COR-L47 (cell line): Measurements from ENCODE around the gene LYRM9.
A peak's percentile ranks its signal among the peaks of the same experiment; 100 is the strongest.
"Not testable (repeated sequence)": the region's sequence is repeated elsewhere in the genome, so short reads cannot be mapped to it uniquely, and the experiment has no call there.

Experiments used
- DNase-seq: peaks from one replicate; lab custom pipeline; 2025; lab: John Stamatoyannopoulos, UW

The LYRM9 gene

DNA sequence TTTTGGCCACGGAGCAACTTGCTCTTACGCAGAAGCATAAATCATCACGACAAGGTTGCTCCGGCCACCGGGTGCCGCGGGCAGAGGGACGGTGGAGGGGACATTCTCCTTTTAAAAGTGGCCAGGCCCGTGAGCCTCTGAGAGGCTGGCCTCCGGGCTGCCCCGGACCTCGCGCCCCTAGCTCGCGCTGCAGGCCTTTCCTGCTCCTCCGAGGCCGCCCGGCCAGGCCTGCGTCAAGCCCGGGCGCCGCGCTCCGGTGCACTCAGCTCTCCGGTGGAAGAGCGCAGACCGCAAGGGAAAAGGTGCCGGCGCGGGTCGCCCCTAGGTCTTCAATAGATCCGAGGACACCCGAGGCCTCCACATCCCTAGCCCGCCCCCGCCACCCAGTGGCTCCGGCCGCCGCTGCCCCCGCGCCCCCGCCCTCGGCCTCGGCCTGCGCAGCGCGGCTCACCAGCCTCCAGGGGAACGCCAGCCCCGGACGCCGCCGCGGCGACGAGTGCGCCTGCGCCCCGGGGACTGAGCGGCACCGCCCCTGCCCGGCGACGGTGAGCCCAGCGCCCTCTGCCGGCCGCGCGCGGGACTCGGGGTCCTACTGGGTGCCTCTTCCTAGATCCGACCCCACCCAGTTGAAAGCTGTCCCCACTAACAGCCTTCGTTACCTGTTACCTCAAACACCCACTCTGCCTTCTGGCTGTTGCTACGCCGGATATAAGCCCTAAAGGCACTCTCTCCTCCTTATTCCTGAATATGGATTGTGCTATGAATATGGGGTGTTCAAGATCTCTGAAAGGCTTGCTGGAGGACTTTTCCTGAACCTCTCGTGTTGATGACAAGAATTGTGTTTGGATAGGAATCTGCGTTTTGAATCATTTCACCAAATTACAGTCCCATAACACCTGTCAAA, at the start of gene LYRM9:
Gene LYRM9, minus strand, starts transcription at position 500 of the 904 bp plus-strand sequence. CDS start 10,671 bp downstream, outside the sequence.
- DNase-seq, result peak; percentile 72

- DNase-seq, result no peak
Measured at GRCh38 chr17:27940503-27941428, 47.6 kb upstream of the LYRM9 start.

GRCh38 chr17:27939474-27940465, 46.6 kb upstream of the LYRM9 start:
- peak; percentile 32 for DNase-seq

DNA sequence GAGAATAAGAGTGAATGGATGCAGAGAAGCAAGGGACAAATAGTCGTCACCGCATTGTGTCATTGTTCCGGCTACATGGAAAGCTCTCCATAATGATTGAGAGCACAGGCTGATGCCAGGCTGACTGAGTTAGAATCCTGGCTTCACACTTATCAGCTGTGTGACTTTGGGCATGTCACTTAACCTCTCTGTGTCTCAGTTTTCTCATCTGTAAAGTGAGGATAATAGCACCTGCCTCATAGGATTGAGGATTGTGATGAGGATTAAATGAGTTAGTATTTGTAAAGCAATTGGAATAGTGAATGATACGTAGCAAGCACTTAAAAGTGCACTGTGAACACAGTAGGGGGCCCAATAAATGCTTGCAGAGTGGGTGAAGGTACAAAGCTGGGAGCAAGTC, 45.7 kb upstream of the LYRM9 start:
- DNase-seq, result no peak

- DNase-seq, result no peak
Measured at GRCh38 chr17:27938241-27938640, 45.1 kb upstream of the LYRM9 start.

GRCh38 chr17:27937025-27937546, 43.9 kb upstream of the LYRM9 start:
- no peak for DNase-seq

- DNase-seq, result no peak
Measured at GRCh38 chr17:27930000-27930399, 36.8 kb upstream of the LYRM9 start.

DNA sequence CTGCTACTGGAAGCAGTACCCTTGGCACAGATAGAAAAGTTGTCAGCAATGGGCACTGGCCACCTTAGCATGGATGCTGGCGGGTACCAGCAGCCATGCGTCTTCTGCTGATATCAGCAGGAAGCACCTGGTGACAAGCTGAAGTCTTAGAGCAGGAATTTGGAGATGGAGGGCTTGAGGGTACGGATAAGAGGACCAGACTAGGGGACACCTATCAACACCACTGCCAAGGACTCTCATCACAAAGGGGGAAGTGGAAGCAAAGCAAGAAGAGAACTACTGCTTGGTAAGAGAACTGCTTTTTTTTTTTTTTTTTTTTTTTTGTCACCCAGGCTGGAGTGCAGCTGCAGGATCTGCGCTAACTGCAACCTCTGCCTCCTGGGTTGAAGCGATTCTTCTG, 35.4 kb upstream of the LYRM9 start:
- DNase-seq, result no peak

DNA sequence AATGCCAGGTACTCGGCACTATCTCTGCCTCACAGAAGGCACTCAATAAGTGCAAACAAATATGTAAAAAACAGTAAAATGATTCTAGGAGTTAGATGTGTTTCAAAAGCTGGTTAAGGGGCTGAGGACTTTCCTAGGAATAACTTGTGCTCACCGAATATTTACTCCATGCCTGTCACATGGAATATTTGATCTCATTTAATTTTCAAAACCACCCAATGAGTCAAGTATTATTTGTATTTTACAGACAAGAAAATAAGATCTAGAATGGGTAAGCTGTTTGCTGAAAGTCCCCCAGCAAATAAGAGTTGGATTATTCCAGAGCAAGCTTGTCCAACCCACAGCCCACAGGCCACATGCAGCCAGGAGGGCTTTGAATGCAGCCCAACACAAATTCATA, 34.6 kb upstream of the LYRM9 start:
- no peak for DNase-seq

DNA sequence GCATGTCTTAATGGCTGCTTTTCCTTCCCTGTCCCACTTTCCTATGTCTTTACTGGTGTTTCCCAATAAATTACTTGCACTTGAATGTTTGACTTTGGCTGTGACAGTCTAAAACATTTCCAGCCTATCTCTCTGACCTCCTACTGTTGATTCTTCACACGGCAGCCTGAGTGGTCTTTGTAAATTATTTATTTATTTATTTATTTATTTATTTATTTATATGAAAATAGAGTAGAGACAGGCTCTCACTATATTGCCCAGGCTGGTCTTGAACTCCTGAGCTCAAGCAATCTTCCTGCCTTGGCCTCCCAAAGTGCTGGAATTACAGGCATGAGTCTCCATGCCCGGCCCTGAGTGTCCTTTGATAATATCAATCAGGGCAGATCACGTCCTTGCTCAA, 28.4 kb upstream of the LYRM9 start:
- no peak for DNase-seq

- no peak for DNase-seq
Measured at GRCh38 chr17:27921077-27921476, 27.9 kb upstream of the LYRM9 start.

GRCh38 chr17:27920569-27920968, 27.4 kb upstream of the LYRM9 start:
- DNase-seq, result no peak

DNA sequence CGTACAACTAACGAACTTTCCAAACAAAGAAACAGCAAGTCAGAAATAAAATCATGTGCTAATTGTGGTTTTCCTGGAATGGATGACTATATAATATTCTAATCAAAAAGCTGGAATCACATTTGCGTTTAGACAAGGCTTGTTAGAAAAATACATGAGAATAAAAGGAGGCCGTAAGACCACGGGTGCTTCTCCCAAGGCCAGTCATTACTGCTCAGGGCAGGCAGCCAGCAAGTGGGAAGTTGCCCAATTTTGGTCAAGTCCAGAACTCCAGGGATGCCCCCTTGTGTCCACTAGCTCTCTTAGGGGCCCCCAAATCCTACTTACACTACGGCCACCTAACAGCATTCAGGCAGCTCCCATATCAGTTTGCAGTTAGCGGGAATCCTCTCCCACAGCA, 25.9 kb upstream of the LYRM9 start:
- no peak for DNase-seq

- DNase-seq, result no peak
Measured at GRCh38 chr17:27918498-27918897, 25.3 kb upstream of the LYRM9 start.

- no peak for DNase-seq
Measured at GRCh38 chr17:27917000-27917399, 23.8 kb upstream of the LYRM9 start.

GRCh38 chr17:27915709-27916108, 22.5 kb upstream of the LYRM9 start:
- peak; percentile 75 for DNase-seq

GRCh38 chr17:27914382-27914781, 21.2 kb upstream of the LYRM9 start:
- no peak for DNase-seq

DNA sequence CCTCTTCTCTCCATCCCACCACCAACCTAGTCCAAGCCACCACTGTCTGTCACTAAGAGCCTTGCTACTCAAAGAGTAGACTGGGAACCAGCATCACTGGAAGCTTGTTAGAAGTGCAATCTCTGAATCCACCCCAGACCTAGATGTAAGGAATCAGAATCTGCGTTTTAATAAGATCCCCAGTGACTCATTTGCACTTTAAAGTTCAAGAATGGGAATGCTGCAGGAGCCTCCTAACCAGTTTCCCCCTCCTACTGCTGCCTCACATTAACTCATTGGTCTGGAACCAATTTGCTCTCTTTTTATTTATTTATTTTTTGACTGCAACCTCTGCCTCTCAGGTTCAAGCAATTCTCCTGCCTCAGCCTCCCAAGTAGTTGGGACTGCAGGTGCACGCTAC, 19.8 kb upstream of the LYRM9 start:
- DNase-seq, result no peak

- not testable (repeated sequence) for DNase-seq
Measured at GRCh38 chr17:27912299-27912698, 19.1 kb upstream of the LYRM9 start.

DNA sequence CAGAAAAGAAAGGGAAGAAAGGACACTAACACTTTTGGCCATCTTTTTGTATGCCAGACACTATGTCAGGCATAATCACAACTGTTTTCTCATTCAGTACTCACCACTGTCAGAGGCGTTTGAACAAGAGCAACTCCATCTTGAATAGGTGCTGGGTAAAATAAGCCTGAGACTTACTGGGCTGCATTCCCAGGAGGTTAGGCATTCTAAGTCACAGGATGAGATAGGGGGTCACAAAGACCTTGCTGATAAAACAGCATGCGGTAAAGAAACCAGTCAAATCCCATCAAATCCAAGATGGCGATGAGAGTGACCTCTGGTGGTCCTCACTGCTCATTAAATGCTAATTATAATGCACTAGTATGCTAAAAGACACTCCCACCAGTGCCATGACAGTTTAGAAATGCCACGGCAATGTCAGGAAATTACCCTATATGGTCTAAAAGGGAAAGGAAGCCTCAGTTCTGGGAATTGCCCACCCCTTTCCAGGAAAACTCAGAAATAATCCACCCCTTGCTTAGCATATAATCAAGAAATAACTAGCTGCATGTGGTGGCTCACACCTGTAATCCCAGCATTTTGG, 14.9 kb upstream of the LYRM9 start:
- no peak for DNase-seq

DNA sequence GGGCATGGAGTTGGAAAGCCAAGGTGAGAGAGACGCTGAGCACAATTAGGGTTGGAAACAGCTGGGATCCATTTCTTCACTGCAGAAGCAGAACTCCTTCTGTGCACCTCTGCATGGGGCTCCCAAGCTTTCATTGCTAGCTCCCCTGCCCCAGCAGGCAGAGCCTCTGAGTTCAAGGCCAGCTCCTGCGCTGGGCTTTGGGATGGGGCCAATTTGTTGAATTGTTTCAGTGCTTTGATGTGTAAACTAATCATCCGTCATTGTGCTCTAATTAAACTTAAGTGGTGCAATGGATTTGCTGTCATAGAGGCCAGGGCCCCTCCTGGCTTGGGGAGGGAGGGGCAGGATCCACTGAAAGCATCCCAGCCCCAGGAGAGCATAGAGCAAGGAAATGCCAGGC, 13.5 kb upstream of the LYRM9 start:
- peak; percentile 81 for DNase-seq
